Astrocyte (in vitro differentiated cells and primary cell): ENCODE results near the gene TIMM10B. TPM values are rescaled to one million over a fixed set of nuclear protein-coding genes. Genes with fewer than 3 reads are reported as not detected.
A peak's percentile ranks its signal among the peaks of the same experiment; 100 is the strongest.

Experiments used
- DNase-seq: peaks from one replicate; pipeline ENCODE4 v3.0.0-alpha.2; 2010; ENCODE audit warnings: low read depth
- FAIRE-seq: peaks from 2 replicates; lab custom pipeline; 2011; peaks lifted over from hg19 to GRCh38; lab: Jason Lieb, UNC
- H2AFZ ChIP-seq: 2 replicates; pipeline ENCODE4 v1.6.0; 2012; ENCODE audit warnings: low read depth, low read length, inconsistent platforms
- H3K27ac ChIP-seq: 2 replicates; pipeline ENCODE4 v1.5.1; 2011; ENCODE audit warnings: low read depth, low read length, inconsistent platforms
- H3K27me3 ChIP-seq: 2 replicates; pipeline ENCODE4 v1.6.0; 2011; ENCODE audit warnings: low read length, inconsistent platforms; ENCODE audit not compliant: insufficient read depth
- H3K36me3 ChIP-seq: 2 replicates; pipeline ENCODE4 v1.5.1; 2011; ENCODE audit warnings: low read length, inconsistent platforms; ENCODE audit not compliant: insufficient read depth
- H3K4me1 ChIP-seq: 2 replicates; pipeline ENCODE4 v1.5.1; 2011; ENCODE audit warnings: low read length, inconsistent platforms; ENCODE audit not compliant: insufficient read depth
- H3K4me2 ChIP-seq: 2 replicates; pipeline ENCODE4 v1.6.0; 2012; ENCODE audit warnings: low read length, inconsistent platforms
- H3K4me3 ChIP-seq: 2 replicates; pipeline ENCODE4 v1.5.1; 2011; ENCODE audit warnings: low read depth, mild to moderate bottlenecking, low read length, inconsistent platforms; ENCODE audit not compliant: insufficient read depth
- H3K79me2 ChIP-seq: 2 replicates; pipeline ENCODE4 v1.6.0; 2012; ENCODE audit warnings: mild to moderate bottlenecking, low read length, inconsistent platforms; ENCODE audit not compliant: insufficient read depth
- H3K9ac ChIP-seq: 2 replicates; pipeline ENCODE4 v1.6.0; 2012; ENCODE audit warnings: mild to moderate bottlenecking, low read length, inconsistent platforms
- H3K9me3 ChIP-seq: 2 replicates; pipeline ENCODE4 v1.5.1; 2012; ENCODE audit warnings: low read depth, mild to moderate bottlenecking, low read length, inconsistent platforms; ENCODE audit not compliant: insufficient read depth
- H4K20me1 ChIP-seq: 2 replicates; pipeline ENCODE4 v1.6.0; 2012; ENCODE audit warnings: low read length, inconsistent platforms; ENCODE audit not compliant: insufficient read depth
- H3K27ac Mint-ChIP-seq: one replicate; pipeline ENCODE4 v1.8.0; 2021; ENCODE audit warnings: mild to moderate bottlenecking, mixed read lengths; ENCODE audit not compliant: unreplicated experiment
- H3K27me3 Mint-ChIP-seq: one replicate; pipeline ENCODE4 v1.8.0; 2021; ENCODE audit warnings: low read depth, mixed read lengths; ENCODE audit not compliant: unreplicated experiment
- H3K36me3 Mint-ChIP-seq: one replicate; pipeline ENCODE4 v1.8.0; 2021; ENCODE audit warnings: low read depth, mixed read lengths; ENCODE audit not compliant: unreplicated experiment
- H3K4me1 Mint-ChIP-seq: one replicate; pipeline ENCODE4 v1.8.0; 2021; ENCODE audit warnings: low read depth, mixed read lengths; ENCODE audit not compliant: unreplicated experiment
- H3K4me3 Mint-ChIP-seq: one replicate; pipeline ENCODE4 v1.8.0; 2021; ENCODE audit warnings: mild to moderate bottlenecking, moderate library complexity, mixed read lengths; ENCODE audit not compliant: unreplicated experiment
- H3K9me3 Mint-ChIP-seq: one replicate; pipeline ENCODE4 v1.8.0; 2021; ENCODE audit warnings: mild to moderate bottlenecking, mixed read lengths; ENCODE audit not compliant: unreplicated experiment
- CTCF ChIP-seq: IDR thresholded peaks from 2 replicates; pipeline ENCODE4 v1.5.1; 2011; ENCODE audit warnings: low read depth, mild to moderate bottlenecking, inconsistent platforms, low read length, moderate library complexity; ENCODE audit not compliant: insufficient read depth
- EZH2 ChIP-seq: IDR thresholded peaks from 2 replicates; pipeline ENCODE4 v1.6.1; 2012; ENCODE audit warnings: mild to moderate bottlenecking, low read length, inconsistent platforms; ENCODE audit not compliant: insufficient read depth
- total RNA-seq: library from RNA; stranded (reverse); gene quantifications from 2 replicates; pipeline ENCODE4 v1.2.1, GENCODE V29; 2021

The TIMM10B gene
- total RNA-seq, 1 donor from 2014 or later: 35.2 TPM

DNA sequence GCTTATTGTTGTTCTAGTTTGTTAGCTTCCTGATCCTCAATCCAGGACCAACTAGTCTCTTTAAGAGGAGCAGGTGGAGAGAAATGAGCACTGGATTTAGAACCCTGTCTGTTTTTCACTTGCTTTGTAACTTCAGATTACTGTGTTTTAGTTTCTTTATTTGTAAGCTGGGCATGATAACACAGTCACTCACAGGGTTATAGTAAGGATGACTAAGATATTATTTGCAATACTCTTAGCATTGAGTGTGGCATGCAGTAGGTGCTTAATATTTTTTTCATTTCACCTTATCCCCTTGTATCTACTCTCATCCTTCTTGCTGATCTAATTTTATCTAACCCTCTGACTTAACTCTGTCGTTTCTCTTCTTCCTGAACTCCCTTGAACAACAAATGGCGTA is 49.5 kb downstream of the TIMM10B start:
- Mint-ChIP-seq H3K27ac (no peak overlapping the region), H3K36me3 (peaks cover 5% of the 10 kb centered on the region), H3K4me3 (no peak overlapping the region), H3K27me3 (no peaks in the 10 kb centered on the region), H3K9me3 (no peaks in the 10 kb centered on the region), H3K4me1 (peaks cover 1% of the 10 kb centered on the region)
- DNase-seq (no peak), FAIRE-seq (no peak)
- peaks cover 4% of the 10 kb centered on the region for H4K20me1 ChIP-seq
- TF ChIP-seq CTCF (no peak), EZH2 (no peak)
- H3K9ac ChIP-seq: no peak overlapping the region
- H3K4me3 ChIP-seq: no peak overlapping the region
- no peaks in the 10 kb centered on the region for H3K27me3 ChIP-seq
- H3K36me3 ChIP-seq: peaks cover 2% of the 10 kb centered on the region
- no peak overlapping the region for H2AFZ ChIP-seq
- H3K9me3 ChIP-seq: no peaks in the 10 kb centered on the region
- no peak overlapping the region for H3K4me2 ChIP-seq
- H3K27ac ChIP-seq: no peak overlapping the region
- H3K79me2 ChIP-seq: no peaks in the 10 kb centered on the region
- no peaks in the 10 kb centered on the region for H3K4me1 ChIP-seq

DNA sequence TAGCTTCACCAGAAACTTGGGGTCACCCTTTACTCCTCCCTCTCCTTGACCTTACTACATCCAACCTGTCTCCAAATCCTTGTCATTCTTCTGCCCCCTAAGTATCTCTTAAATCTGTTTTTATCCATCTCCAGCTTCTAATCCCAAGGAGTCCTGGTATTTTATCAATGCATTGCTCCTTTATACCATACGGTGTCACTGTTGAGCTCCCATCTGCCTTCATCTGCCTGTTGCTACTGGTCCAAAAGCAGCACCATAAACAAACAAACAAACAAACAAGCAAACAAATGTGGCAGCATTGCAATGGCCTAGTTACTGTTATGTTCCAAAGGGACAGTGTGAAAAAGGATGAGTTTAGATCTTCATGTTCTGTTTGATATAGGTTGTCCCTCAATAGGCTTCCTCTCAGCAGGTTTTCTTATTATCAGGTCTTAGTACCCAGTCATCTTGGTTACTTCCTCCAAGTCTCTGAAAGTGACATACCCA is 50.0 kb downstream of the TIMM10B start:
- H3K4me2 ChIP-seq: no peak overlapping the region
- H3K9ac ChIP-seq: no peak overlapping the region
- Mint-ChIP-seq H3K36me3 (peaks cover 5% of the 10 kb centered on the region), H3K4me3 (no peak overlapping the region), H3K4me1 (no peaks in the 10 kb centered on the region), H3K9me3 (no peaks in the 10 kb centered on the region), H3K27me3 (no peaks in the 10 kb centered on the region), H3K27ac (no peak overlapping the region)
- H3K36me3 ChIP-seq: peaks cover 2% of the 10 kb centered on the region
- H3K79me2 ChIP-seq: no peaks in the 10 kb centered on the region
- no peak for FAIRE-seq
- H3K27ac ChIP-seq: no peak overlapping the region
- no peaks in the 10 kb centered on the region for H3K9me3 ChIP-seq
- TF ChIP-seq EZH2 (no peak), CTCF (peak; percentile 84)
- no peak overlapping the region for H2AFZ ChIP-seq
- no peaks in the 10 kb centered on the region for H3K27me3 ChIP-seq
- H3K4me1 ChIP-seq: no peaks in the 10 kb centered on the region
- H3K4me3 ChIP-seq: no peak overlapping the region
- H4K20me1 ChIP-seq: peaks cover 4% of the 10 kb centered on the region
- DNase-seq: peak; percentile 8

Other genes starting within 250 kb of the TIMM10B start
- gene FHIP1B, start 246.9 kb upstream of the TIMM10B start, total RNA-seq: 18.2 and 19.6 TPM in 2 replicates
- gene CNGA4, start 242.4 kb upstream of the TIMM10B start, total RNA-seq: 0.16 and 0.31 TPM in 2 replicates
- gene CCKBR, start 221.7 kb upstream of the TIMM10B start, total RNA-seq: 1.8 and 7.6 TPM in 2 replicates
- gene CAVIN3, start 161.0 kb upstream of the TIMM10B start, total RNA-seq: 51.0 and 57.3 TPM in 2 replicates
- gene SMPD1, start 91.0 kb upstream of the TIMM10B start, total RNA-seq: 22.7 and 25.2 TPM in 2 replicates
- 35.5 and 36.3 TPM in 2 replicates for gene APBB1, start 62.4 kb upstream of the TIMM10B start, total RNA-seq
- 1.7 and 1.9 TPM in 2 replicates for gene HPX, start 40.5 kb upstream of the TIMM10B start, total RNA-seq
- 20.8 and 25.4 TPM in 2 replicates for gene TRIM3, start 7.6 kb upstream of the TIMM10B start, total RNA-seq
- 66.3 and 71.8 TPM in 2 replicates for gene ARFIP2, start 170 bp upstream of the TIMM10B start, total RNA-seq
- 8.2 and 8.3 TPM in 2 replicates for gene DNHD1, start 15.8 kb downstream of the TIMM10B start, total RNA-seq
- gene RRP8, start 122.1 kb downstream of the TIMM10B start, total RNA-seq: 23.9 and 25.8 TPM in 2 replicates
- 209 and 218 TPM in 2 replicates for gene ILK, start 122.3 kb downstream of the TIMM10B start, total RNA-seq
- 111 and 113 TPM in 2 replicates for gene TAF10, start 130.7 kb downstream of the TIMM10B start, total RNA-seq
- gene TPP1, start 137.9 kb downstream of the TIMM10B start, total RNA-seq: 43.4 and 58.3 TPM in 2 replicates
- gene DCHS1, start 174.3 kb downstream of the TIMM10B start, total RNA-seq: 7.7 and 8.4 TPM in 2 replicates
- gene MRPL17, start 201.8 kb downstream of the TIMM10B start, total RNA-seq: 89.2 and 89.9 TPM in 2 replicates